ENCODE results near the gene ANGEL2.

ANGEL2 gene

DNA sequence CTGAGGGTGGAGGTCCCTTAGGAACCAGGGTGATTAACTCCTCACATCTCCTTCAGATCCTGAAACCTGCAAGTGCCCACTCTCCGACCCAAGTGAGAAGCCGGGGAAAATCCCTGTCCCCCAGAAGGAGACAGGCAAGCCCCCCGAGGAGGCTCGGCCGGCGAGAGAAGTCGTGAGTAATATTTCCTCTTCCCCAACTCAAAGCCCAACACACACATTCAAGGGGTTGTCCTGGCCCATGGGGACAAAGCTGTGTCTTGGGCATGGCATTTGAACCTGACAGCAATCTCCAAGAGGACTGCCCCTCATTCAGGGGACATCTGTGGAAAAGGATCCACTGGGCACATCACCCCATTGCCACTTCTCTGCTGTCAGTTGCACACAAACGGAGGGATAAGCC lies 41.8 kb downstream of the ANGEL2 start:
- ChIA-PET CTCF (no interaction called here), POLR2A (no interaction called here)
- TF ChIP-seq, protein P1, sequence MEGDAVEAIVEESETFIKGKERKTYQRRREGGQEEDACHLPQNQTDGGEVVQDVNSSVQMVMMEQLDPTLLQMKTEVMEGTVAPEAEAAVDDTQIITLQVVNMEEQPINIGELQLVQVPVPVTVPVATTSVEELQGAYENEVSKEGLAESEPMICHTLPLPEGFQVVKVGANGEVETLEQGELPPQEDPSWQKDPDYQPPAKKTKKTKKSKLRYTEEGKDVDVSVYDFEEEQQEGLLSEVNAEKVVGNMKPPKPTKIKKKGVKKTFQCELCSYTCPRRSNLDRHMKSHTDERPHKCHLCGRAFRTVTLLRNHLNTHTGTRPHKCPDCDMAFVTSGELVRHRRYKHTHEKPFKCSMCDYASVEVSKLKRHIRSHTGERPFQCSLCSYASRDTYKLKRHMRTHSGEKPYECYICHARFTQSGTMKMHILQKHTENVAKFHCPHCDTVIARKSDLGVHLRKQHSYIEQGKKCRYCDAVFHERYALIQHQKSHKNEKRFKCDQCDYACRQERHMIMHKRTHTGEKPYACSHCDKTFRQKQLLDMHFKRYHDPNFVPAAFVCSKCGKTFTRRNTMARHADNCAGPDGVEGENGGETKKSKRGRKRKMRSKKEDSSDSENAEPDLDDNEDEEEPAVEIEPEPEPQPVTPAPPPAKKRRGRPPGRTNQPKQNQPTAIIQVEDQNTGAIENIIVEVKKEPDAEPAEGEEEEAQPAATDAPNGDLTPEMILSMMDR (IDR thresholded peaks at IDR 0.05; ENCODE audit: control extremely low read depth, extremely low read depth, low read depth, missing control alignments), result no peak
- no peak for DNase-seq (ENCODE audit: extremely low spot score)

DNA sequence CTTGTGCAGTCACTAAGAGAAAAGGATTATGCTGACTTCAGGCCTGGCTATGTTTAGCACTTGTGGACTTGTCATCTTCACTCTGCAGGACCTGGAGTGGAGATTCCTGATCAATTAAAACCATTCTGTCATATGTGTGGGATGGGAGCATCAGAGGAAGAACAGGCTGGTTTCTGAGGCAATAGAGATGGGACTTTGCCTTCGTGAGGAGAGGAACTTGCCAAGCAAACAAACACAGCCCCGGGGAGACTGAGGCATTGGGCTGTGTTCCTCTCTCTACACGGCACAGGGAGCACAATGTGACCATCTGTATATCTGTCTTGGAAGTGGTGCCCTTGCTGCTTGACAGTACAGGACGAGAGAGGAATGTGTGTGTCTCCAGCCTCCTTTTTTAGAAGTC lies 42.2 kb downstream of the ANGEL2 start:
- POLR2A ChIA-PET, result interaction anchor here (1.3 kb wide), 1 partner anchor 15 kb away, joined by 3 read pairs; no protein-coding TSS in a partner anchor
- CTCF ChIA-PET, result interaction anchor here (1.5 to 1.6 kb wide), 2 partner anchors 9 to 16 kb away, joined by 3 read pairs; no protein-coding TSS in a partner anchor
- DNase-seq (ENCODE audit: extremely low spot score), result no peak
- TF ChIP-seq, protein P1 (IDR thresholded peaks at IDR 0.05; ENCODE audit: control extremely low read depth, extremely low read depth, low read depth, missing control alignments), result no peak

GRCh38 chr1:212971312-212971711 lies 44.4 kb downstream of the ANGEL2 start:
- DNase-seq (ENCODE audit: extremely low spot score), result no peak
- CTCF ChIA-PET, result interaction anchor here (1.0 to 1.5 kb wide), 3 partner anchors 17 to 157 kb away, joined by 3 to 4 read pairs (median 4); no protein-coding TSS in a partner anchor
- POLR2A ChIA-PET, result no interaction called here
- TF ChIP-seq, protein P1 (IDR thresholded peaks at IDR 0.05; ENCODE audit: control extremely low read depth, extremely low read depth, low read depth, missing control alignments), result no peak

- TF ChIP-seq, protein P1 (IDR thresholded peaks at IDR 0.05; ENCODE audit: control extremely low read depth, extremely low read depth, low read depth, missing control alignments), result no peak
- ChIA-PET POLR2A (no interaction called here), CTCF (no interaction called here)
- no peak for DNase-seq (ENCODE audit: extremely low spot score)
Observed at GRCh38 chr1:212970085-212970484, 45.6 kb downstream of the ANGEL2 start.

DNA sequence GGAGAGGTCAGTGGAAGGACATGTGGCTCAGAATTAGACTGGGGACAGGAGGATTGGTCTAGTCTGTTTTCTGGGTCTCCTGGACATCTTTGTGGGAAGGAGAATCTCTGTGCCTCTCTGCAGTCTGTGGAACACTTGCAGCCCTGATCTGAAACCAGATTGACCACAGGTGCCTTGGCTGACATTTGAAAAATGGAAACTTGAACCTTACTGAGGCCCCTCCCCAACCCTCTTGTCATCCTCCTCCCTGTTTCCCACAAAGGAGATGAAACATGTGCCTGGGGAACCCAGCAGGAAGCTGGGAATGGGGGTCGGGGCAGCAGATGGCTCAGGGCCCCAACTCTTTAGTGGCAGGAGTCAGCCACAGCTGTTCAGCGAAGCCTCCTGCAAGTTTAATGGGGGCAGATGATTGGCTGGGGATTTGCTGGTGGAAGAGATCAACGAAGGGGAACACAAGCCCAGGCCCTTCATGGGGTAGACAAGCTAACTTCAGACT lies 47.3 kb downstream of the ANGEL2 start:
- no peak for DNase-seq (ENCODE audit: extremely low spot score)
- CTCF ChIA-PET, result interaction anchor here (1.1 to 6.2 kb wide), 15 partner anchors 10 to 491 kb away, joined by 3 to 87 read pairs (median 6); partner anchors contain the start of genes NSL1, TATDN3 and VASH2
- TF ChIP-seq, protein P1 (IDR thresholded peaks at IDR 0.05; ENCODE audit: control extremely low read depth, extremely low read depth, low read depth, missing control alignments), result no peak
- POLR2A ChIA-PET, result interaction anchor here (1.0 to 2.9 kb wide), 2 partner anchors 11 to 18 kb away, joined by 3 to 11 read pairs; no protein-coding TSS in a partner anchor

DNA sequence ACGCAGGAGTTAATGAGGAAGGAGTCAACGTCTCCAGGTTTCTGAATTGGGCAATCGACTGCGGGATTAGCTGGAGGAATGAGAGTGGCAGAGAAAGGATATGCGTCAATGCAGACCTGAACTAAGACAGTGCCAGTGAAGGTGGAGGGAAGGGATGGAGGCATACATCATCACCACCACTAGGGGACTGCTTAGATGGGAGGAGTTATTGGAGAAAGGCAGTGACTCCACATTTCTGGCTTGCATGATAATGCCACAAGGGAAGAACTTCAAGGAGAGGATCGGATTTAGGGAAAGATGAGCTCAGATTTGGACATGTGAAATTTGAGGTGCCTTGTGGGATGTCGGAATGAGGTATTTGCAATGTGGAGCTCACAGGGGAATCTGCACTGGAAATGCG lies 47.9 kb downstream of the ANGEL2 start:
- CTCF ChIA-PET, result interaction anchor here (0.7 to 6.2 kb wide), 19 partner anchors 9 to 491 kb away, joined by 3 to 87 read pairs (median 4); partner anchors contain the start of genes NSL1, TATDN3 and VASH2
- POLR2A ChIA-PET, result interaction anchor here (1.0 to 2.9 kb wide), 3 partner anchors 10 to 19 kb away, joined by 3 to 11 read pairs (median 4); partner anchors contain the start of gene VASH2
- DNase-seq (ENCODE audit: extremely low spot score), result no peak
- TF ChIP-seq, protein P1 (IDR thresholded peaks at IDR 0.05; ENCODE audit: control extremely low read depth, extremely low read depth, low read depth, missing control alignments), result no peak

Data from GM10248 (cell line).